ENCODE data around the gene ZMAT3.

DNA sequence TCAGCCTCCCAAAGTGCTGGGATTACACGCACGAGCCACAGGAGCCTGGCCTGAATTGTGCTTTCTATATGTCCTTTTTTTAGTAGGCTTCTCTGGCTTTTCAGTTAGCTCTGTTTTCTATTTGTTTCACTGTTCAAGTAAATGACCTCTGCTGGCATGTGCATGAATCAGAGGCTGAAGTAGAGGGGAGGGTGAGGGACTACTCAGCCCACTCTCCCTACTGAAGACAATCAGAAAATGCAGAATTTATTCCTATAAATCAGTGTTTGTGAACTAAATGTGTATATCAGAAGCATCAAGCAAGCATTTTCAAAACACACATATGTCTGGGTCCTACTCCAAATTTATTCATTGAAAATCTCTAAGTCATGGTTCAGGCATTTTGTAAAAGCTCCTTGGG lies 45.0 kb downstream of the ZMAT3 start:
- TF ChIP-seq RBM22 (optimal IDR thresholded peaks at IDR 0.05; ENCODE audit: low read length), result no peak
- no peak for TF ChIP-seq SIN3A (IDR thresholded peaks at IDR 0.05; ENCODE audit: borderline replicate concordance, low read depth, low read length)
- no peak for TF ChIP-seq POLR2A (IDR thresholded peaks at IDR 0.05; ENCODE audit: insufficient read depth in 1 of 2, low read depth in 2 of 2, low read length in 2 of 2)
- TF ChIP-seq KLF9 (CRISPR knock-in tag; IDR thresholded peaks at IDR 0.05; ENCODE audit: low read depth), result no peak
- TF ChIP-seq TCF7 (IDR thresholded peaks at IDR 0.05; ENCODE audit: low read depth), result no peak
- TF ChIP-seq MLLT10 (CRISPR knock-in tag; IDR thresholded peaks at IDR 0.05), result no peak
- no peak for TF ChIP-seq NFE2L1 (CRISPR knock-in tag; IDR thresholded peaks at IDR 0.05; ENCODE audit: borderline replicate concordance)
- TF ChIP-seq NR2C2 (CRISPR knock-in tag; IDR thresholded peaks at IDR 0.05; ENCODE audit: borderline replicate concordance), result no peak
